Fibroblast of lung (primary cell): ENCODE measurements around the gene GRID1.

Experiments
- CTCF ChIP-seq, 2 donors: IDR thresholded peaks in 1 of 2; conservative IDR thresholded peaks in 1 of 2; 1 replicate in 1 of 2; 2 replicates in 1 of 2; pipeline ENCODE4 v1.5.1; 2011 to 2012; ENCODE audit warnings: low read length in 2 of 2, control low read depth in 1 of 2, inconsistent platforms in 1 of 2, low read depth in 1 of 2, mild to moderate bottlenecking in 1 of 2
- EZH2 ChIP-seq: IDR thresholded peaks from 2 replicates; pipeline ENCODE4 v1.5.1; 2012; ENCODE audit warnings: low read length, control low read depth, mild to moderate bottlenecking; ENCODE audit errors: missing control alignments

- TF ChIP-seq CTCF (conservative IDR thresholded peaks at IDR 0.05 in 1 of 2, IDR thresholded peaks at IDR 0.05 in 1 of 2; ENCODE audit: low read depth in 1 of 2, low read length in 2 of 2) (no peak), EZH2 (no peak)
Measured at GRCh38 chr10:86017841-86018734, 348.5 kb downstream of the GRID1 start.
